Gastroesophageal sphincter (tissue), 4 donors: Measurements from ENCODE around the gene GSC2. TPM values are rescaled to one million over a fixed set of nuclear protein-coding genes. Genes with fewer than 3 reads are reported as not detected.

ENCODE experiments used
- ATAC-seq: fragments of 150-250 bp; one replicate; pipeline ENCODE4 v1.9.1; 2016; ENCODE audit warnings: mild to moderate bottlenecking, moderate library complexity
- H3K27ac ChIP-seq, 4 donors: fragments of 200-600 bp; sonication (generic) in 3 of 4; 1 replicate in 3 of 4; 2 replicates in 1 of 4; pipeline ENCODE4 v1.5.1; 2016 to 2019
- H3K27me3 ChIP-seq: fragments of 200-600 bp; sonication (generic); one replicate; pipeline ENCODE4 v1.5.1; 2019
- H3K36me3 ChIP-seq, 2 donors: fragments of 200-600 bp; sonication (generic); one replicate each; pipeline ENCODE4 v1.5.1; 2019; ENCODE audit warnings: control low read depth in 1 of 2
- H3K4me1 ChIP-seq, 3 donors: fragments of 200-600 bp; sonication (generic); 1 replicate in 2 of 3; 2 replicates in 1 of 3; pipeline ENCODE4 v1.5.1; 2016 to 2019; ENCODE audit warnings: control low read depth in 2 of 3
- H3K4me3 ChIP-seq, 2 donors: fragments of 200-600 bp; sonication (generic); one replicate each; pipeline ENCODE4 v1.5.1; 2019; ENCODE audit warnings: mild to moderate bottlenecking in 1 of 2, moderate library complexity in 1 of 2
- H3K9me3 ChIP-seq, 3 donors: fragments of 200-600 bp; sonication (generic); one replicate each; pipeline ENCODE4 v1.5.1; 2017 to 2019; ENCODE audit warnings: control low read depth in 2 of 3
- EP300 ChIP-seq: sonication (generic); formaldehyde crosslinking; IDR thresholded peaks from one replicate; pipeline ENCODE4 v1.6.1; 2017; ENCODE audit warnings: antibody characterized with exemption, mild to moderate bottlenecking
- POLR2A ChIP-seq, 2 donors: fragments of 450-650 bp; IDR thresholded peaks; one replicate each; pipeline ENCODE4 v1.6.1; 2017; ENCODE audit warnings: antibody characterized with exemption in 2 of 2, mild to moderate bottlenecking in 2 of 2, moderate library complexity in 1 of 2
- POLR2AphosphoS5 ChIP-seq: sonication (generic); formaldehyde crosslinking; IDR thresholded peaks from one replicate; pipeline ENCODE4 v1.6.1; 2017; ENCODE audit warnings: antibody characterized with exemption
- WGBS, 2 donors: methylation state at CpG; one replicate each; pipeline ENCODE4 v1.1.5; 2018; ENCODE audit warnings: low coverage in 1 of 2; 5-methylcytosine and 5-hydroxymethylcytosine counted together
- total RNA-seq, 4 donors: library from RNA; depleted of rRNA; stranded (reverse); fragments of >200 nt; gene quantifications; one replicate each; pipeline ENCODE4 v1.1.0, GENCODE V29; 2016
- TF ChIP-seq, protein P1 (sequence below), 4 experiments: fragments of 200-600 bp in 2 of 4; fragments of 450-650 bp in 2 of 4; sonication (generic) in 1 of 4; IDR thresholded peaks; one replicate each; pipeline ENCODE4 v1.5.1; 2017 to 2019; ENCODE audit warnings: antibody characterized with exemption in 4 of 4, mild to moderate bottlenecking in 2 of 4, moderate library complexity in 2 of 4

Gene GSC2
- total RNA-seq, 4 donors from 2014 or later: not detected

DNA sequence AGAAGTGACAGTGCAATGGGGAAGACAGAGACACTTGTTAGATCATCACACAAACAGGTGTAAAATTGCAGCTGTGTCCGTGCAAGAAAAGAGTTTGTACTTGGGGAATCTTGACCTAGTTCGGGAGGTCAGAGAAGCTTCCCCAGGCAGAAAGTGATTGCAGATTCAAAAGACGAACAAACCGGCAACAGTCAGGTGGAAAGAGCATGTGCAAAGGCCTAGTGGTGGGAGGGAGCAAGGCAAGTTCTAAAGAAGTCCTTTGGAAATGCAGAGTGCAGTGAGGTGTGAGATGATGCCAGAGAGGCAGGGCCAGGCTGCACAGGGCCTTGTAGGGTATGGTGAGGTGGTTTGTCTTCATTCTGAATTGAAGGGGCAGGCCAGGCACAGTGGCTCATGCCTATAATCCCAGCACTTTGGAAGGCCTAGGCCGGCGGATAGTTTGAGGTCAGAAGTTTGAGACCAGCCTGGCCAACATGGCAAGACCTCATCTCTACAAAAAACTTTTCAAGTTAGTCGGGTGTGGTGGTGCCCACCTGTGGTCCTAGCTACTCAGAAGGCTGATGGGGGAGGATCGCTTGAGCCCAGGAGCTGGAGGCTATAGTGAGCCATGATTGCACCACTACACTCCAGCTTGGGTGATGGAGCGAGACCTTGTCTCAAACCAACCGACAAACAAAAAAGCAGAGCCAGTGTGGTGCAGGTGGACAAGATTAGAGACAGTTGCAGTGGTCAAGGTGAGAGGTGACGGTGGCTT, 3.7 kb downstream of the GSC2 start:
- Histone ChIP-seq H3K27me3 (peaks cover 41% of the 10 kb centered on the region), H3K4me1 (peaks cover 0 to 42% (median 15%) of the 10 kb centered on the region in 3 donors), H3K36me3 (peaks cover 0 to 15% of the 10 kb centered on the region in 2 donors), H3K27ac (no peak overlapping the region), H3K4me3 (no peak overlapping the region), H3K9me3 (peaks cover 0 to 2% (median 0%) of the 10 kb centered on the region in 3 donors)
- no peak for ATAC-seq
- 52 to 78% methylated on average over 5 to 11 of the region's 11 CpGs for WGBS, 2 donors
- TF ChIP-seq POLR2AphosphoS5: no peak
- TF ChIP-seq POLR2A (IDR thresholded peaks at IDR 0.05): no peak
- TF ChIP-seq, protein P1, sequence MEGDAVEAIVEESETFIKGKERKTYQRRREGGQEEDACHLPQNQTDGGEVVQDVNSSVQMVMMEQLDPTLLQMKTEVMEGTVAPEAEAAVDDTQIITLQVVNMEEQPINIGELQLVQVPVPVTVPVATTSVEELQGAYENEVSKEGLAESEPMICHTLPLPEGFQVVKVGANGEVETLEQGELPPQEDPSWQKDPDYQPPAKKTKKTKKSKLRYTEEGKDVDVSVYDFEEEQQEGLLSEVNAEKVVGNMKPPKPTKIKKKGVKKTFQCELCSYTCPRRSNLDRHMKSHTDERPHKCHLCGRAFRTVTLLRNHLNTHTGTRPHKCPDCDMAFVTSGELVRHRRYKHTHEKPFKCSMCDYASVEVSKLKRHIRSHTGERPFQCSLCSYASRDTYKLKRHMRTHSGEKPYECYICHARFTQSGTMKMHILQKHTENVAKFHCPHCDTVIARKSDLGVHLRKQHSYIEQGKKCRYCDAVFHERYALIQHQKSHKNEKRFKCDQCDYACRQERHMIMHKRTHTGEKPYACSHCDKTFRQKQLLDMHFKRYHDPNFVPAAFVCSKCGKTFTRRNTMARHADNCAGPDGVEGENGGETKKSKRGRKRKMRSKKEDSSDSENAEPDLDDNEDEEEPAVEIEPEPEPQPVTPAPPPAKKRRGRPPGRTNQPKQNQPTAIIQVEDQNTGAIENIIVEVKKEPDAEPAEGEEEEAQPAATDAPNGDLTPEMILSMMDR (IDR thresholded peaks at IDR 0.05): no peak
- no peak for TF ChIP-seq EP300

DNA sequence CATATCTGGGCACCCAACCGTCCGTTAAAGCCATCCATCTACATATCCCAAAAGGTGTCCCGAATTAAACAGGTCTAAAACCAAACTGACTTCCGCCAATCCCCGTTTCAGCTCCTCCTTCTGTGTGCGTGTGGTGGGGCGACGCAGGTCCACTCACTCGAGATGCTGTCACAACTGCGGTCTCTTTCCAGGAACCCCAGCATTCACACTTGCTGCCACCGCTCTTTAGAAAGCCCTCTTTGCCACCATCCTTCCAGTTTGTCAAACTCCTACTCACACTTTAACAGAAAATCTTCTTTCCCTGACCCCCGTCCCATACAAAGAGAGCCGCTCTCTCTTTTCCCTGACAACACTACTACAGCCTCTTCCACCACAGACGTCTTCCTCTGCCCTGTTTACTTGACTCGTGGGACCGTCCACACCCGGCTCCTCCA, 6.1 kb downstream of the GSC2 start:
- ATAC-seq: no peak
- peak overlapping the region; percentile 23 to 89 (median 86) for H3K27ac ChIP-seq
- peaks cover 0 to 39% of the 10 kb centered on the region in 2 donors for H3K36me3 ChIP-seq
- peaks cover 17% of the 10 kb centered on the region for H3K27me3 ChIP-seq
- WGBS, 2 donors: 2% methylated on average over 8 to 15 of the region's 17 CpGs
- peaks cover 0 to 24% (median 8%) of the 10 kb centered on the region in 3 donors for H3K4me1 ChIP-seq
- no peaks in the 10 kb centered on the region for H3K9me3 ChIP-seq
- H3K4me3 ChIP-seq: peak overlapping the region; percentile 49 to 80
- TF ChIP-seq POLR2AphosphoS5 (no peak), EP300 (no peak), POLR2A (IDR thresholded peaks at IDR 0.05) (no peak)
- TF ChIP-seq, protein P1 (IDR thresholded peaks at IDR 0.05): no peak

DNA sequence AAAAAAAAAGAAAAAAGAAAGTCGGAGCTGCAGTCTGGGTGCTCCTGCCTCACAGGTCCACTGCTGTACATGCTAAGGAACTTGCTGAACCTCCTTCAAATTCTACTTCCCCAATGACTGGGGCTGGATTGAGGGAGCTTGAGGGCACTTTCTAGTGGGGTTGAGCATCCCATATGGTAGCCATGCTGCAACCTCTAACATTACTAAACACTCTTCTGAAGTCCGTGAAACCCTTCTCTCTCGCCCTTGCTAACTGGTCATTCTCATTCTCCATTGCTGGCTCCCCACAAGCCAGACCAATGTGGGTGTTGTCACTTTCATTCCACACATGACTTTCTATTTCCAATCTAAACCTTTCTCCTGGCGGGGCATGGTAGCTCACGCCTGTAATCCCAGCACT, 6.9 kb downstream of the GSC2 start:
- ATAC-seq: no peak
- peaks cover 0 to 47% of the 10 kb centered on the region in 2 donors for H3K36me3 ChIP-seq
- H3K4me1 ChIP-seq: peaks cover 0 to 22% (median 8%) of the 10 kb centered on the region in 3 donors
- TF ChIP-seq EP300 (no peak), POLR2AphosphoS5 (no peak), POLR2A (IDR thresholded peaks at IDR 0.05) (no peak)
- TF ChIP-seq, protein P1 (IDR thresholded peaks at IDR 0.05): no peak
- H3K27ac ChIP-seq: no peak overlapping the region
- no peak overlapping the region for H3K4me3 ChIP-seq
- WGBS, 2 donors: 87% methylated on average over 3 of the region's 5 CpGs; no CpG with 5 or more reads in 1 of the 2 donors
- peaks cover 9% of the 10 kb centered on the region for H3K27me3 ChIP-seq
- no peaks in the 10 kb centered on the region for H3K9me3 ChIP-seq

DNA sequence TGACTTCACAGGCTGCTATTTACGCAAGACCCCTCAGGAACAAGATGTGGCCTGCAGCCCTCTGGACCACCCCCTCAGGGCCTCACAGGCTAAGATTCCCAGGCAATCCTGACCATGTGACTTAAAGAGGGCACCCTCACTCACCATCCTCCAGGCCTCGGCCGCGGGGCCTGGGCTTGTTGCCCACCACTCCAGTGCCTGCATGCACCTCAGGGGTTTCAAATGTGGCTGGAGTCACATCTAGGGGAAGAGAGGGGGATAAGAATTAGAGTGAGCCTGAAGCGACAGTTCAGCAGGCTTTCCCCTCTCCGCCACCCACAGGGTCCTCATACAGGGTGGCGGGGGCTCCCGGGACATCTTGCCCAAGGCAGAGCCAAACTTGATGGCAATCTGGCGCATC, 7.7 kb downstream of the GSC2 start:
- Histone ChIP-seq H3K9me3 (no peaks in the 10 kb centered on the region), H3K36me3 (peaks cover 0 to 55% of the 10 kb centered on the region in 2 donors), H3K27me3 (peaks cover under 1% of the 10 kb centered on the region), H3K4me1 (peaks cover 0 to 22% (median 8%) of the 10 kb centered on the region in 3 donors), H3K27ac (no peak overlapping the region), H3K4me3 (no peak overlapping the region)
- no peak for TF ChIP-seq EP300
- TF ChIP-seq POLR2AphosphoS5: no peak
- no peak for TF ChIP-seq POLR2A (IDR thresholded peaks at IDR 0.05)
- TF ChIP-seq, protein P1 (IDR thresholded peaks at IDR 0.05): no peak
- 88% methylated on average over 4 of the region's 9 CpGs; no CpG with 5 or more reads in 1 of the 2 donors for WGBS, 2 donors
- no peak for ATAC-seq

DNA sequence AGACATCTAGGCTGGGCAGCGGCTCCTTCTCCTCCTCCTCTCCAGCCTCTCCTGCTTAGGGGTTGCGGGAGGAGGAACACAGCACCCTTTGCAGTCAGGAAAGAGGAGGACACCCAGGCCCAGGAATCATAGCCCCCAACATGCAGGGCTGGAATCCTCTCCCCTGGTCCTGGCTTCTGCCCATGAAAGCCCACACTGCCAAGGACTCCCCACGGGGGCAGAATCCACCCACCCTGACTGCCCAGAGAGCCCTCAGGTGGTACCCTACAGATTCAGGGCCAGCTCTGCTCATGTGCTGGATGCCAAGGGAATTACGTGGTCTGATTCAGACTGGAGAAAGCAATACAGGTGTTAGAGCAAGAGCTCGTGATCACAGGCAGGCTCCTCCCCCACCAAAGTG, 10.1 kb downstream of the GSC2 start:
- H3K27ac ChIP-seq: no peak overlapping the region
- no peaks in the 10 kb centered on the region for H3K27me3 ChIP-seq
- H3K36me3 ChIP-seq: peaks cover 0 to 79% of the 10 kb centered on the region in 2 donors
- 88% methylated on average over 3 of the region's 5 CpGs; no CpG with 5 or more reads in 1 of the 2 donors for WGBS, 2 donors
- no peak for ATAC-seq
- H3K9me3 ChIP-seq: no peaks in the 10 kb centered on the region
- peaks cover 0 to 21% (median 8%) of the 10 kb centered on the region in 3 donors for H3K4me1 ChIP-seq
- no peak overlapping the region for H3K4me3 ChIP-seq
- TF ChIP-seq POLR2AphosphoS5: no peak
- TF ChIP-seq EP300: no peak
- TF ChIP-seq, protein P1 (IDR thresholded peaks at IDR 0.05): no peak
